NCI-H2107 (cell line): ENCODE measurements around the gene AOPEP.

Source experiments
- DNase-seq: peaks from one replicate; lab custom pipeline; 2025; lab: John Stamatoyannopoulos, UW

AOPEP gene

DNA sequence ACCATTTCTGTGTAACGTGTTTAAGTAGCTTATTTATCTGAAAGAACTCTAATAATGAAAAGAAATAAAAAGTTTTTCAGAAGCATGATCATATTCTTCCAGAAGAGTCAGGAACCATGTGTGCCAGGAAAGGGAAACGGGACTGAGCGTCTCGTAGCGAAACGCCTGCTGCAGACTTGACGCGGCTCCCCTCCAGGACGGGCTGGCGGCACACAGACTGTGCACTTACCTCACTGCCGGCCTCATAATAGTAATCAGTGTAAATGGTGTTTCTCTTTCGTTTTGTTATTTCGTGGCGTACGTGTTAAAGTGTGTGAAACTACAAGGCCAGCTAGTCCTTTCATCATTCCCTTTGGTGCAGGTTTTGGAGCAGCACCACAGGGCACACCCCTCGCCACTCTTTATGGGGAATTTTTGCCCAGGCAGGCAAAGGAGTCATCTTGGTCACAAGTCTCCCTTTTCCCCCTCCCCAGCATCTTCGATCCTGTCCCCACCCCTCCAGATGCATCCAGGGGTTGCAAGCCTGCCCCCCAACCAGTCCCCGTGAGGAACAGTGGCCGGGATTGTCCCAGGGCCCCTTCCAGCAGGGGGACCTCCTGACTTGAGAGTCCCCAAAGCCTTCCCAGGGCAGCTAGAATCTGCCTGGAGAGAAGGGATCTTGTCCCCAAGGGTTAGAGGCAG is 357.9 kb downstream of the AOPEP start:
- DNase-seq, result no peak

DNA sequence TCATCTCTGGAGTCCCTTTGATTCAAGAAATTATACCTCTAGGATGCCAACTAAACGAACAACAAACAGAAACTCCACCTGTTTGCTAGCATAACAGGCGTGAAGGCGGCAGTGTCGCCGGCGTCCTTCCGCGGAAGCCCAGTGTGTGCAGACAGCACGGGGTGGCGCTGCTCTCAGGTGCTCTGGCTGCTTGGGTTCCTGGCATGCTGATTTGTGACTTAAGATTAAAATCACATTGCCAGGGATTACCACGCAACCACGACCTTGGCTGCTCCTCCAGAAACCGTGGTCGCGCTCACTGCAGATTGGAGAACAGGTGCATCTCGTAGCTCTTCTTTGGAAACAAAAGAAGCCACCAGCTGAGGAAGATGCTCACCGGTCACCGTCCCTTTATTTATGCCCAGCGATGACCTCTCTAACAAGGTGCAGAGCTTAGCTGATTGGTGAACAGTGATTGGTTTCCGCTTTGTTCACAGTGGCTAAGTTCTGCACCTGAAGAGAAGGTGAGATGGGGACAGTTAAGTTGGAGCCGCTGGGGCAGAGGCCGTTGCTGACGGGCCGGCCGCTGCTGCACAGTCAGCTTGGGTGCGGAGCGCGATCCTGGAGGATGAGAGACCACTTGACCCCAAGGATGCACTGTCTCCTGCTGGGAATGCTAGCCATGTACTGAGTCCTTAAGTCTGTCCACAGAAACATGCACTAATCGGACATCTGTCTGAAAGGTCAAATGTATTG is 358.7 kb downstream of the AOPEP start:
- DNase-seq, result peak; percentile 45

DNA sequence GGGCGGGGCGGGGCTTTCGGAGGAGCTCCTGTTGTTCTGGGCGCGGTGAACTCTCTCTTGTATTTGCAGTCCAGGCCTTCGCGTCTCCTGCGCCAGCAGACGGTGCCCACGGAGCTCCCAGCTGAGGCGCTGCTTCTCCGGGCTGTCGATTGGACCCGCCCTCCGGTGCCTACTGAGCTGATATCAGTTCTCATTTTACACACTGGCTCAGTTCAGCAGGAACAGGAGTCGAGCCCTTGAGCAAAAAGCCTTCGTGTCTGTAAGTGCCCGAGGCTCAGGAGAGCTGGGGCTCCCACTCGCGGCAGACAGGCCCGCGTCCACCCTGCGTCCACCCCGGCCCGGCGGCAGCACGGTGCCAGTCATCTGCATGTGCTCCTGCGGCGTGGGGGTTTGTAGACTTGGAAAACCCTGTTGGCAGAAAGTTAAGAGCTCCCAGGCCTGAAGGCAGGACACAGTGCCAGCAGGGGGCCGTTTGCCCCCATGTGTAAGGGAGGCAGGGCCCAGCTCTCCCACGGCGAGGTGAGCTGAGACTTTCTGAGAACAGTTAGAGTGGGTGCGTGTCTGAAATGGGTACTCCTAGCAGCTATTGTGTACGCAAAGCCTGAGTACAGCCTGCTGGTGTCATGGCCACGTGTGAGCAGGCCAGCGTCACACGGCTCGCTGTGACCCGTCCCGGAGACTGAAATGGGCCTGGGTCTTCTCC is 359.5 kb downstream of the AOPEP start:
- peak; percentile 67 for DNase-seq

DNA sequence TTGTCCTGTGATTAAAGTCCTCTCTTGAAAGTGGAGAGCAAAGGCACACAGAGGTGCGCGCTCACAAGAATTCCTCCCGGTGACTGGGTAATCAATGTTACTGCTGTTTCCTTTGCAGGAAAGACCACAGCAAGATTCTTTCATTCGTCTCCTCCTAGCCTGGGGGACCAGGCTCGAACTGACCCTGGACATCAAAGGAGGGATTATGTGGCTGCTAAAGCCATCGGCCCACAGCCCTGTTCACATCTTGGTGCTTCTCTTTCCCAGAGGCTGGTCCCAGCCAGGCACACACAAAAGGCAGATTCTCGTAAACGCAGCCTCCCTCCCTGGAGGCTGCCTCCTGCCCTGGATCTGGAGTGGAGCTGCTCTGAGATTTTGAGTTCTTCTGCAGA is 360.1 kb downstream of the AOPEP start:
- no peak for DNase-seq

DNA sequence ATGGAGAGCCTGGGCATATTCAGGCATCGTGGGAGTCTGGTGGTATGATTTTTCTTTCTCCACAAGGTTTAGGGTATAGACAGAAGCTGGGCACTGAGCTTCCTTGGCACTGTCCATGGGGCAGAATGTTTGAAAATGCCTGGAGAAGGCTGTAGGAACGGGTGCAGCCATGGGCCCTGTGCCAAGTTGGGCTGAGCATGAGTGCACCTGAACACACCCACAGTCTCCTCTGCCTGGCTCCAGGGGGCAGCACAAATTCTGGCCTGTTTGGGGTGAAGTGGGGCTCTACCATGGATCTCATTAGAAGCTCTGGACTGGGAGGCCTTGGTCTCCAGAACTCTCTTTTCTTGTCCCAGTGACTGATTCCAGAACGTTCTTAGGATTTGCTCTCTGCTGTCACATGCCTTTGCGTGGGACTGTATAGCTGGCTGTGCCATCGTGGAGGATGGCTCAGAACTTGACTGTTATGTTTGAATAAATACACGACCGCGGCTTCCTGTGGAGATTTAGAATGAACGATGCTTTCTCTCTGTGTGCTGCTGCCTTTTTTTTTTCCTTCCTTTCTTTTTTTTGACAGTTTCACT is 361.3 kb downstream of the AOPEP start:
- no peak for DNase-seq

GRCh38 chr9:95088421-95089161 is 362.1 kb downstream of the AOPEP start:
- DNase-seq, result no peak

DNA sequence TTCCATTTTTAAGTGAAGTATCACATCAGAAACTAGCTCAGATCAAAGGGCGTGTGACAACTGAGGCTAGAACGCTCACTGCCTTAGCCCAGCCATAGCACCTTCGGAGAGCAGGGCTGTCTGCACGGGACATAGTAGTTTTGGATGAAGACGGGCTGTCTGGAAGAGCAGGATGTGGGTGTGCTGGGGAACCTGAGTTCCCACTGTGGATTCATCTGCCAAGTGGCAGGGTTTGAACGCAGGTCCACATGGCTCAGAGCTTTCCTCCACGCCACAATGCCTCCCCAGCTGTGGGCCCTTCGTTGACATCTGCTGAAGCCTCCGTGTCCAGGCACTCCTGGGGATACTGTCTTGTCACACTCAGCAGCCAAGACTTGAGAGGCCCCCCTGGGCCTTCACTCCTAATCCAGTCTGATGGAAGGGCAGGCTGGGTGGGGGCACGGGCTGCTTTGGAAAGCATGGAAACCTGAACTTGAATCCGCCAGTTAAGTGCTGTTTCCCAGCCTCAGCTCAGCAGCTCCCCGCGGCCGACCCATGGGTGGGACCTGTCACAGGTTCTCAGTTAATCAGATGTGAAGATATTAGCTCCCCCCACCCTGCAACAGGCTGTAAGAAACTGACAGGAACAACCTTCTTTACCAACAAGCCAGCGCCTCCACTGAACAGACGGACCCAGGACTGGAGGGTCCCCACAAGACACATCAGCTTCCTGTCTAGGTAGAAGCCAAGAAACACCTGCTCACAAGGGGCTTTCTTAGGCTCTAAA is 362.9 kb downstream of the AOPEP start:
- no peak for DNase-seq

DNA sequence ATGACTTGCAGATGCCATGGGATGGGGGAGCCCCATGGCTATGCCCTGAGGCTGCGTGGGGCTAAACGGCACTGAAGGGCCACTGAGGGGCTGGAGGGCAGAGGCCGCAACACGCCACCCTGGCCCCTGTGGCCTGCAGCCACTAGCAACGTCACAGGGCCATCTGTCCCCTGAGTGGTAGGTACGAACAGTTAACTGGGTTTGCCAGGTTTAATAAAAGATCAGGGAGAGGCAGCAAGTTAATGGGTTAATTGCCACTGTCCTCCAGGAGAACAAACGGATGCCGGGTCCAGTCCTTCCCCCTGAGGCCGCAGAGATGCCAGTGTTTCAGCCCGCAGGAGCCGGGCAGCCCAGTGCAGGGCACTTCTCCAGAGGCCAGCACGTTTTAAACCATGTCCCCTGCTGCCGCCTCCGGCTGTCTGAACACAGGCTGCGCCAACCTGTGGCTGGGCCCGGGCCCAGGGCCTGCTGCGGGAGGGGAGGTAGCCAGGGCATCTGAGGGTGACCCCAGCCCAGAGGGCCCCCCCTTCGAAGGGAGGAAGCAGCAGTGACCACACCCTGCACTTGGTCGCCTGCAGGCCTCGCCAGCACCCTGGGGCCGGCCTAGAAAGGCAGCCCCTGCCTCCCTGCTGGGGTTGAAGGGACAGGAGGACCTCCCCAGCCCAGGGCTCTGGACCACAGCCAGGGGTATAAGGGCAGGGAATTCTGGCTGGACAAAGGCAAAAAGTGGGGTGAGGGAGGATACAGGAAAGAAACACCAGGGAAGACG is 363.7 kb downstream of the AOPEP start:
- no peak for DNase-seq

DNA sequence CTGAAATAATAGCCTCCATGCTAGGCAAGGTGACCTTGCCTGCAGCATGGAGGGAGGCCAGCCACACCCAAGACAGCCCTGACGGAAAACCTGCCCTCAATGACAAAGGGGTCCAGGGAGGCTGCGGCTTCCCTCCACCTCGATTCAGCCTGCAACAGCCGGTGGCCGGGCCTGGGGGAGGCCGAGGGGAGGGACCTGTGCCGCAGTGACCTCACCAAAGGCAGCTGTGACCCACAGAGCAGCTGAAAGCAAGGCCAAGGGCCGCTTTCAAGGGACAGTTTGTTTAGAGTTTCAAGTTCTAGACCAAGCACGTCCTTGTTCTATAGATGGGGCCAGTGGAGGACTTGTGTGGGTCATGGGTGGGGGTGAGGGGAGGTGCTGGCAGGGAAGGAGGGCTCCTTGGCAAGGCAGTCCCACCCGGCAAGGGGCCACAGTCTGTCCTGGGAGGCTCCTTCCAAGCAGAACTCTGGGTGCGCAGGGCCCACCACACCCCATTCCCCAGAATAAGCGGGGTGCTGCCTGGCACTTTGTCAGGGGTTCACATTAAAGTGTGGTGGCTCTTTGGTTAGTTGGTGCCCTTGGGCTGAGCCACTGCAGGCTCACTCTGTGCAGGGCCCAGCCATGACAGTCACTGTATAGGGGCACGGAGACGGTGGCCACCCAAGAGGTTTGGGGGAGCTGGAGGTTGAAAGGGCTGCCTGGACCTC is 364.5 kb downstream of the AOPEP start:
- DNase-seq, result no peak

GRCh38 chr9:95091601-95092261 is 365.2 kb downstream of the AOPEP start:
- no peak for DNase-seq

DNA sequence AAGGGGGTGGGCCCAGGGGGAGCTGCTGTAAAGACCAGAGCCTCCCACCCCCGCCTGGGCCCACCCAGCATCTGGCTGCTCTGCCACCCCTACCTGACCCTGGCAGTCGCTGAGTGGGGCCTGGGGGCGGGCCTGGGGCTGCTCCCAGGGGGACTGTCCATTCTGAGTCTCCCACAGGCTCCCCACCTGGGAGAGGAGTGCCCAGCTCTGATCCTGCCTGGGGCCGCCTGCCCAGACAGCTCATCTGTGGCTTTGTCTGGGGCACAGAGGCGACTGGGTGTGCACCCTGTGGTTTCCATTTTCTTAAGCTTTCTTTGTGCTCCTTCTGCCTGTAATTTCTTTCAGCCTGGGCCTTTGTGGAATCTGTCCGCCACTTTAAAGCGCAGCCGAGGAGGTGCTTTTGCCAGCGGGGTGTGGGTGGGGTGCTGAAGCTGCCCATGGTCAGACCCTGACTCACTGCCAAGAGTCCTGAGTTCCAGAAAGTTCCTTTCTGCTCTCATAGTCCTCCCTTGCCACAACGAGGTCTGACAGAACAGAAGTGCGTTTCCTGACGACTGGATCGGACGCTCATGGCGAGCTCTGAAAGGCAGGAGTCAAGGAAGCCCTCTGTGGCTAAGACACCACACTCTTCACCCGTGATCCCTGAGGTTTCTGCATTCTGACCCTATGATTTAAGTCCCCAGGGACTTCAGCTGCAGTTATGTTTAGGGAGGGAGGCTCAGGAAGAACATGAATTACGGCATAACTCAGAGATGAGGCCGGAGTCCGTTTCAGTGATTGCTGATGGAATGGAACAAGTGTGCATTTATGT is 366.0 kb downstream of the AOPEP start:
- DNase-seq, result no peak

DNA sequence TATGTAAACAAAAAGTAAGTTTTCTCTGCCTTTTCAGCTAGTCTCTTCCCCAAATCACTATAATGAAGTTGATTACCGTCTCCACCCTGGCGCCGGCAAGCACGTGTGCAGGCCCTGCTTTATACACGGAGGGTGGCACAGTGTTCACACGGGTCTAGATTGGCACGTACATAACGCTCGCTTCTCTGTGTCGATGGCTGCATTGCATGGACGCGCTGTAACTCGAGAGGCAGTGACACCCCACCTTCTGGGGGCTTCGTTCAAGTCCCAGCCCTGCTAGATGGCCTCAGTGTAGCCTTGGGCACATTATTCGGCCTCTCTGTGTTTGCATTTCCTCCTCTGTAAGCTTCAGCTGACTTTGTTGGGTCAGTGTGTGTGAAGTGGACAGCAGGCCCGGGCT is 367.1 kb downstream of the AOPEP start:
- DNase-seq, result no peak

DNA sequence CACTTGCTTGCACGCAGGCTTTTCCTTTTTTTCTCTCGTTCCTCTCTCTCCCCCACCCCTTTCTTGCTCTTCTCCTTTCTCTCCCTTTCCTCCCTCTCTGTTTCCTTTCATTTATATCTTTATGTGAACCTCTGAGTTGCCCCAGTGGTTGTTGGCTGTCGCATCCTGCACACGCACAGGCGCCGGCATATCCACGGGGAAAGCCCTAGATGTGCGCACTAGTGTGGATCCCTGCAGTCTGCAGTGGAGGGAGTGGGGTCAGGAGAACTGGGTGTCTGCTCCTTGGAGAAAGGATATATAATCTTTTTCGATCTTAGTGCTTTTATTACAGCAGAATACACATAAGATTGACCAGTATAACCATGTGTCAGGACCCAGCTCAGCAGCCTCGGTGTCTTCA is 367.5 kb downstream of the AOPEP start:
- DNase-seq, result no peak

DNA sequence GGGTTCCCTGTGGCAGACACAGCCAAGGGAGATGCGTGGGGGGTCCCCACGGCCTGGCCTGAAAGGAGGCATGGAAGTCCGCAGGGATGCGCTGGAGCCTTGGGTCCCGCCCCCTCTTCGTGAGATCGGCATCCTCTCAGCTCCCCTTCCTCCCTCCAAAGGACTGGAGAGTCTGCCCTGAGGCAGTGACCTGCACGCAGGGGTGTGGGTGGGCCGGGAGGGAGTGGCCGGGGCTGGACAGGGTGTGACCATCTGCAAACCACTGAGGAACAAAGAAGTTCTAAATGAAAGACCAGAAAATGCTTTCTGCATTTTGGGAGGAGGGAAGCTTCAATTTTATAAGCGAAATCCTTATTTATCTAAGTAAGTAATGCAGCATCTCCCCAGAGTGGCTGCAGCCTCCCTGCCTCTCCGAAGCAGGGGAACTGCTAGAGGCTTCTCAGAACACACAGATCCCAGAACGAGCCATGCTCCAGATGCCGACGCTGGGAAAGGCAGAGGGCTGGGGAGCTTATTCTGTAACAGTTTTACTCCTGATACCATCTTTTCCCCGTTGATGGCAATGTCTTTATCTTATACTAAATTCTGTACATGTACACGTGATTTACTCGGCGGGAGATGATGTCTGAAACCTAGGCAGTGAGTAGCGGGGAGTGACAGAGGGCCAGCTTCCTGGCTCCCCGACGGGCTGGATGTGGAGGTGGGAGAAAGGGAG is 369.3 kb downstream of the AOPEP start:
- DNase-seq, result no peak

- no peak for DNase-seq
Measured at GRCh38 chr9:95096381-95096780, 369.9 kb downstream of the AOPEP start.

DNA sequence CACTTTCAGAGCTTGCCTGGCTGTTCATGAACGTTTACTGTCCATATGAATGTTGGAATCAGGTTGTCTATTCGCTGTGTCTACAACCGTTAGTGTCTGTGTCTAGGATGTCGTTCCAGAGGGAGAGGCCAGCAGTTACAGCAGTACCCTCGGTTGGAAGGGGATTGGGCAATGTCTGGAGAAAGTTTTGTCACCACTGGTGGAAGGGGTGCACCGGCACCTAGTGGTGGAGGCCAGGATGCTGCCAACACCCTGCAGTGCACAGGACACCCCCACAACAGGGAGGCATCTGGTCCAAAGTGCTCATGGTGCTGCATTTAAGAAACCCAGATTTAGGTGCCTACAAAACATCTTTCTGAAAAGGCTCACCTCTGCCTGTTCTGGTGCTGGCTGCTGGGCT is 370.3 kb downstream of the AOPEP start:
- DNase-seq, result no peak

DNA sequence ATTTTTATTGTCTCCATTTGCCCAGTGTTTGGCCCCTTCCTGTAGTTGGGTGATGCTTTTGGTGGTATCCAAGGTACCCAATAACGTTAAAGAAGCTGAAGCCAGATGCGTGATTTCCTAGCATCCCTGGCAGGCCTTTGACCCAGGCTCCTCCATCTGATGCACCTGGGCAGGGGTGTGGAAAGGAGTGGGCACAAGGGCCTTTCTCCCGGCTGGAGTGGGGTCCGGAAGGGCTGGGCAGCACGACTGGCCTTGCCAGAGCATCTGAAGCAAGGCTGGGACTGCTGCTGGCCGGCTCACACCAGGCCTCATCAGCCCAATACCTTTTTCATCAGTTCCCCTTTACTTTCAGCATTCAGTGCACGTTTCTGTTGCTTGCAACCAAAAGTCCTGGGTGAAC is 370.8 kb downstream of the AOPEP start:
- no peak for DNase-seq

- DNase-seq, result no peak
Measured at GRCh38 chr9:95098391-95098921, 372.0 kb downstream of the AOPEP start.
